Fibroblast of upper back skin (primary cell): Measurements from ENCODE around the gene CTCF.

Experiments
- DNase-seq: peaks from one replicate; pipeline ENCODE4 v3.0.0-alpha.2; 2013

Gene CTCF

DNA sequence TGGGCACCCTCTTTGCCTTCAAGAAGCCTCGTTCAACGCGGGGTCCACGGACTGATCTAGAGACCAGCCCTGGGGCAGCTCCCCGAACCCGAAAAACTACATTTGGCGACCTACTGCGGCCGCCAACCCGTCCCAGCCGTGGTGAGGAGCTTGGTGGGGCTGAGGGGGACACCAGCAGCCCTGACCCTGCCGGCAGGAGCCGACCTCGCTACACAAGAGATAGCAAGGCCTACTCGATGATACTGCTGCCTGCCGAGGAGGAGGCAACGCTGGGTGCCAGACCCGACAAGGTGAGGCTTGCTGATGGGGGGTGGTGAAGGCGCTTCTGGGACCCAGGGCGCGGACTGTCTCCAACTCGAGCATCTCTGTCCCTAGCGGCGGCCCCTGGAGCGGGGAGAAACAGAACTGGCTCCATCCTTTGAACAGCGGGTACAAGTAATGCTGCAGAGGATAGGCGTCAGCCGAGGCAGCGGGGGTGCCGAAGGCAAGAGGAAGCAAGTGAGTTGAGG, 92.1 kb downstream of the CTCF start:
- DNase-seq: no peak

DNA sequence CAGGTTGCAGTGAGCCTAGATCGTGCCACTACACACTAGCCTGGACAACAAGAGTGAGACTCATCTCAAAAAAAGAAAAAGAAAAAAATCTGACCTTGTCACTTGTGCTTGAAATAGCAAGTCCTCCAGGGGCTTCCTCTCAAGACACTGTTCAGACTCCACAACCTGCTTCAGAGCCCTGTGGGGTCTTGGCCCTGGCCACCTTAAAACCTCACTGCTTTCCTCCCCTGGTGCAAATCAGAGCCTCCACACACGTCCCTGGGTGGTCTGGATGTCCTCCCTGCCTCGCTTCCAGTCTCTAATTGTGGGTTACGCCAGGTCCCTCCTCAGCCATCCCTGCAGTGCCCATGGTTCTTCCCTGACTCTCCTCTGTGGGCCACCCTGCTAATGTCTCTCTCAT, 93.0 kb downstream of the CTCF start:
- DNase-seq: no peak

DNA sequence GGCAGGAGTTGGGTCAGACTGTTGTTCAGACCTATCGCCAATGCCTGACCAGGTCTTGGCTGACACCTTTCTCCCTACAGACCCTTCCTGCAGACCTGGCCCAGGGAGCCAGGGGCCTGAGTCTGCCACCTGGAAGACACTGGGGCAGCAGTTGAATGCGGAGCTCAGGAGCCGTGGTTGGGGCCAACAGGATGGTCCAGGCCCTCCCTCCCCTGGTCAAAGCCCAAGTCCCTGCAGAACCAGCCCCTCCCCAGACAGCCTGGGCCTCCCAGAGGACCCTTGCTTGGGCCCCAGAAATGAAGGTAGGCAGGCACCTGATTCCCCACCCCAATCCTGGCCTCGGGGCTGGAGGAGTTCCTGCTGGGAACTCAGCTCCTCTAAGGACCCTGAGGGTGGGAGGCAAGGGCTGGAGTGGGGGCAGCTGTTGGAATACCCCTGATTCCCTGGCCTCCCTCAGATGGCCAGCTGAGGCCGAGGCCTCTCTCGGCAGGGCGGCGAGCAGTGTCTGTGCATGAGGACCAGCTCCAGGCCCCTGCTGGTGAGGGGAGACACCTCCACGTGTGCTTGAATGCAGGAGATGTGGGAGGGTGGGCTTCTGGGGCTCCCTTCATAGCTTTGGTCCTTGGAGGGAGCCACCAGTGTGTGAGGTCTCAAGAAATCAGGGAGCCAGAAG, 94.2 kb downstream of the CTCF start:
- DNase-seq: no peak

DNA sequence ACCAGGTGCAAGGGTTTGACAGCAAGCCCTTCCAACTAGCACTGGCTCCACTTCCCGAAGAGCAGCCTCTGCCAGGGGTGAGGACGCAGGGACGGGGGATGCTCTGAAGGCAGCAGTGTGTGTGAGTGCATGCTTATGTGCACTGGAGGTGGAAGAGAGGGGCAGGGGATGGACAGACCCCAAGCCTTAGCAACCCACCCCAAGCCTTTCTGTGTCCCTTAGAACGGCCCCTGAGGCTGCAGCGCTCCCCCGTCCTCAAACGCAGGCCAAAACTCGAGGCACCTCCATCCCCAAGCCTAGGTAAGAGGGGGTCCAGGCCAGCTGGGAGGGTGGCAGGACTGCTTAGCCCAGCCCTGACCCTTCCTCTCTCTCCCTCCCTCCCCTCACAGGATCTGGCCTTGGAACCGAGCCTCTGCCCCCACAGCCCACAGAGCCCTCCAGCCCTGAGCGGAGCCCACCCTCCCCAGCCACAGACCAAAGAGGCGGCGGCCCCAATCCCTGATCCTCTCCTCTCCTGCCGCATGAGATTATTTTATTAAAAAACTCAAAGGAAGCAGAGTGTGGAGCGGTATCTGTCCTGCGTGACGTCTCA, 94.8 kb downstream of the CTCF start:
- DNase-seq: no peak

GRCh38 chr16:67657751-67658518, 95.6 kb downstream of the CTCF start:
- DNase-seq: no peak

- no peak for DNase-seq
Measured at GRCh38 chr16:67658849-67659674, 96.7 kb downstream of the CTCF start.

- DNase-seq: peak; percentile 87
Measured at GRCh38 chr16:67659675-67660563, 97.6 kb downstream of the CTCF start, which contains the start of gene ACD. ACD (minus strand) TSS chr16:67660260; CDS start chr16:67660220, 40 bp downstream.

DNA sequence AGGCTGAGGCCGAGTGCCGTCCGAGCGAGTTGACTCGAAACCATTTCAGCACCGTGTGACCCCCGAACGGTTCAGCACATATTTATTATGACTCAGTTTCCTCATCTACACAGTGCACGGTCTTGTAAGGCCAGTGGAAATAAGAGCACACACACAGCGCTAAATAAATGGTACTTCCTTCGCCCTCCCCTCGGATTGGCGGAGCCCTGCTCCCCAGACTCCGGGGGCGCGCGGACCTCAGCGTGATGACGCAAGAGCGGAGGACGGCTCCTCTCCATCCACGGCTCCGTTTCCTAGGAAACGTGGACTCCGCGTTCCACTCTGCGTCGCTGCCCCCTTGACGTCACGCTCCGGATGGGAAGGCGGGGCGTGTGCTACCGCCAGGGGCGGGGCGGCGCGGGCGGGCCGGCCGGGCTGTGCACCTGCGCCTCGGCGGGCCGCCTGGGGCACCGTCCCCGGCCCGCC, 98.3 kb downstream of the CTCF start, which contains the start of gene PARD6A:
Gene PARD6A (plus strand): TSS at position 397 of the 465 bp plus-strand sequence. CDS start 79 bp downstream, outside the sequence.
- peak; percentile 97 for DNase-seq

- peak; percentile 20 for DNase-seq
Measured at GRCh38 chr16:67661101-67661761, 98.9 kb downstream of the CTCF start.

DNA sequence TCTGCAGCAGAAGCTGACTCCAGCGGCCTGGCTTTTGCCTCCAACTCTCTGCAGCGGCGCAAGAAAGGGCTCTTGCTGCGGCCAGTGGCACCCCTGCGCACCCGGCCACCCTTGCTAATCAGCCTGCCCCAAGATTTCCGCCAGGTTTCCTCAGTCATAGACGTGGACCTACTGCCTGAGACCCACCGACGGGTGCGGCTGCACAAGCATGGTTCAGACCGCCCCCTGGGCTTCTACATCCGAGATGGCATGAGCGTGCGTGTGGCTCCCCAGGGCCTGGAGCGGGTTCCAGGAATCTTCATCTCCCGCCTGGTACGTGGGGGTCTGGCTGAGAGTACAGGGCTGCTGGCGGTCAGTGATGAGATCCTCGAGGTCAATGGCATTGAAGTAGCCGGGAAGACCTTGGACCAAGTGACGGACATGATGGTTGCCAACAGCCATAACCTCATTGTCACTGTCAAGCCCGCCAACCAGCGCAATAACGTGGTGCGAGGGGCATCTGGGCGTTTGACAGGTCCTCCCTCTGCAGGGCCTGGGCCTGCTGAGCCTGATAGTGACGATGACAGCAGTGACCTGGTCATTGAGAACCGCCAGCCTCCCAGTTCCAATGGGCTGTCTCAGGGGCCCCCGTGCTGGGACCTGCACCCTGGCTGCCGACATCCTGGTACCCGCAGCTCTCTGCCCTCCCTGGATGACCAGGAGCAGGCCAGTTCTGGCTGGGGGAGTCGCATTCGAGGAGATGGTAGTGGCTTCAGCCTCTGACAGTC, 99.7 kb downstream of the CTCF start:
- no peak for DNase-seq

DNA sequence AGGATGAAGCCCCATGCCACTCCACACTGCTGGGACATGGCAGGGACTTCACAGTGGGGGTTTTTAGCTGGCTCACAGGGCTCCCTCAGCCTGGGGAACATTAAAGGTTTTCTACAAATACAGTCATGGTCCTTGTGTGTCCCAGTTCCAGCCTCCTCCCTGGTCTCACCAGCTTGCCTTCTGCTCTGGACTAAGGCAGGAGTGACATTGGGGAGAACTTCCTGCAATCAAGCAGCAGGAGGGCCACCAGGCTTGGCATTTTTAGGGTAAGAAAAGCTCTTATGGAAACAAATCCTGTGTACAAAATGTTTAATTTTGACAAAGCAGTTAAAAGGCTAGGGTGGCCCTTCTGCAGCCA, 100.3 kb downstream of the CTCF start:
- no peak for DNase-seq

DNA sequence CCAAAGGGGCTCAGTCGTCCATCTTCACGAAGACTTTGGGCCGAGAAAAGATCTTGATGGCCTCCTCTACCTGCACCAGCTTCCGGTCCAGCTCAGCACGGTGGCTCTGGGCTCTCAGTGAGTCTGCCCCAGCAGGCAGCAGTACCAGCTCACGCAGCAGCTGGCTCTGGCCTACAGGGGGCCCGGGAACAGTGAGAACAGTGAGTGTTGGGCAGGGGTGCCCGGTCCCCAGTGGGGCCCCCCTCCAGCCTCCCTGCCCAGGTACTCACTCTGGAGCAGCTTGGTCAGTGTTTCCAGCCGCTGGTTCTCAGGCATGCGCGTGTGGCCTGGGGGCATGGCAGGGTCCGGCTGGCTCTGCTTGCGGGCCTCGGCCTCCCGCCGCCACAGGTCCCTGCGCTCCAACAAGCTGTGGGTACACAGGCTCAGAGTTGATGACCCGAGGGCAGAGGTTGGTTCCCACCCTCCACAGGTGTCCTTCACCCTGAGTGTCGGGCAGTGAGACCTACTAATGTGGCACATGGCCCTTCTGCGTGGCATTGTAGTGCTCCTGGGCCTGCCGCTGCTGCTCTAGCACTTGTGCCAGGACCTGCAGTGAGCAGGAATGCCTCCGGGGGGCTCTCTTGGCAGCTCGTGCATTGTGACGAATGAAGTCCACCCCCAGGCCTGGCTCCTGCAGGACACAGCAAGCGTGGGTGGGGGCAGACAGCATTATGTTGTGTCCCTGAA, 101.0 kb downstream of the CTCF start:
- no peak for DNase-seq

DNA sequence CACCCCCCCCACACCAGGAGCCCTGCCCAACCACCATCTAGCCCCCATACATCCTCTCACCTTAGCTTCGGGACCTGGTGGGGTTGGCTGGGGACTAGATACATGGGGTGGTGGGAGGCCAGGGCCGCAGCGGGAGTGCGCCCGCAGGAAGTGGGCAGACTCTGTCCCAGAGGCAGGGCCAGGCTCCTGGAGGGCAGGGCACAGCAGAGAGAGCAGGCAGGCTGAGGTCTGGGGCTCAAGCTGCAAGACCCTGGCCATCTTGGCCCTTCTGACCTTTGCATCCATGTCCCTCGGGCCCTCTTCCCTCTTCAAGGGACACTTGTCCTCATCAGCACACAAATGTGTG, 101.5 kb downstream of the CTCF start:
- DNase-seq: no peak

DNA sequence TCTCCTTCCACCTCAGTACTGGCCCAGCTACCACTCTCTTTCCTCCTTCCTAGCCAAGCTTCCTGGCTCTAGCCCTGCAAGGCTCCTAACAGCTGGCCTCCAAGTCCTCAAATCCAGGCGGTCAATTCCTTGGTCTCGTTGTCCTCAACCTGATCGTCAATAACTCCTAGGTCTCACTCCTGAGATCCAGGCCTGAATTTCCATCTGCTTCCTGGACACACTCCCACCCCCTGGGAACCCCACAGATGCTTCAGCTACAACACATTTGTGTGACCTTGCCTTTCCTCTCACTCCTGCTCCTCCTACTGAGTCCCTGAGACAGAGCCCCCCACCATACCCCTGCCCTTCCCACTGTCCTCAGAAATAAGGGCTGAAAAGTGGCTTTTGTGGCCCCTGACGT, 101.9 kb downstream of the CTCF start:
- no peak for DNase-seq

DNA sequence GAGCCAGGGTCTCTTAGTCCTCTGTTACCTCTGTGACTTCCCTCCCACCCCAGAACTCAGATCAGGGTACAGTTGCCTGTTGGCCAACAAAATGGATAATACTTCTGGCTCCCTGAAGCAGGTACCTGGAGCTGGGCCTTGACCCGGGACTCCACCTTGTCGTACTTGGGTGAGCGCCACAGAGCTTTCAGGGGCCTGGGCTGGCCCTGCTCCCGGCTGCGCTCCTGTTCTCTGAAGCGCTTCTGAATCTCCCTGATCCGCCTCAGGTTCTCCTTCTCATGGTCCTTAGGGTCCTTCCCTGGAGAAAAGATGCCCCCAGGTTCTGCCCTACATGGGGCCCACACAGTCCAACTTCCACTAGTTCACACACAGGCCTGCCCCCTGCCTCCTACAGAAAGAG, 102.5 kb downstream of the CTCF start:
- no peak for DNase-seq

DNA sequence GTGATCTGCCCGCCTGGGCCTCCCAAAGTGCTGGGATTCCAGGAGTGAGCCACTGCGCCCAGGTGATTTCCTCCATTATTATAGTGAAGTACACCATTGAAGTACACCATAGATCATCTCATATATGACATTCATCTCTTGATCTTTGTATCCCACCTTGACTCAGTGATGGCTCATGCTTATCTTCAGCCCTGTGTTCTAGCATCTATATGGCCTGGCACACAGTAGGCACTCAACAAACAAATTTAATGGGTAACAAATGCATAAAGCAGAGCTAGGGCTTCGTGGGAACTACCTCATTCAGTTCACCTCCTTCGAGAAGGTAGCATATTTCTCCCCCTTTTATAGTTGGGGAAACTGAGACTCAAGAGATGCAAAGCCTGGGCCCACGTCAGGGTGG, 103.3 kb downstream of the CTCF start:
- DNase-seq: no peak

GRCh38 chr16:67666032-67666551, 103.8 kb downstream of the CTCF start:
- no peak for DNase-seq

DNA sequence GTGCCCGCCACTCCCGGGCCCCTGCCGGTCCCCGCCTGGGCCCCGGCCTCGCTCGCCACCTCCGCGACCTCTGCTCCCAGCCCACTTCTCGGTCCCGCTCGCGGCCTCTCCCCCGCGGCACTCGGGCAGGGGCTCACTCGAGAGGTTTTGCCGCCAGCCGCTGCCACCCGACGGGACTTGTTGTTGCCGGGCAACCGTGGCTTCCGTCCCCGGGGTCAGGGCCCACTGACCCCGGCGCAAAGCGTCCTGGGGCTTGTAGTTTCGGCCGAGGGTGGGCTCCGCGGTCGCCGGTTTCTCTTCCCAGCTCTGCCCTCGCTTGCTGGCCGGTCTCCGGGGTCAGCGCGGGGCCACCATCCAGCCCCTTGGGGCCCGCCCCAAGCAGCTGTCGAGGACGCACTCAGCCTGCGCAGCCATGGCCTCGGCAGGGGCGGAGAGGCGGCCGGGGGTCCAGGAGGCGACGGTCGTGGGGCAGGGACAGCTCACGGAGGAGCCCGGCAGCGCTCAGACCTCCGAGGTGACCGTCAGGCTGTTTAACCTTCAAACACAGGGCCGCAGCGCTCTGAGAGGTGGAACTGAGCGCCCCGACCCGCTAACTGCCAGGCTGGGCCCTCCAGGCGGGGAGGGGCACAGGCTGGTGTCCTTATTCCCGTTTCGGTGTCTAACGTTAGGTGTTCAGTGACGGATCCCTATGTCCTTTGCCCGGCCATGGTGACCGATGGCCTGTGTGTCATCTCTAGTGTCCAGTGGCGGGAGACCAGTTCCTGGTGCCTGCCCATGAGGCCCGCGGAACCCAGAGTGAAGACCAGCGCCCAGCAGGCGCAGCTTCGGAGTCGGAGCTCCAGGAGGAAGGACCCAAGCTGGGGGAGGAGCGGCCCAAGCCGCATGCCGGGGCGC, 104.5 kb downstream of the CTCF start, which contains the start of the genes C16orf86 and ENKD1:
Gene C16orf86 (plus strand): TSS at position 256 of the 894 bp plus-strand sequence. CDS start 157 bp downstream, at position 413.
Gene ENKD1 (minus strand): TSS at position 192 of the 894 bp plus-strand sequence. CDS start 308 bp downstream, outside the sequence.
- DNase-seq: peak; percentile 72
